ENCODE data around the gene ITGBL1.

The ITGBL1 gene

GRCh38 chr13:101556676-101557123, 104.2 kb downstream of the ITGBL1 start:
- DNase-seq (ENCODE audit: low read depth in 3 of 3) = no peak

GRCh38 chr13:101565317-101565716, 112.8 kb downstream of the ITGBL1 start:
- no peak for DNase-seq (ENCODE audit: low read depth in 3 of 3)

- DNase-seq (ENCODE audit: low read depth in 3 of 3) = no peak
These were observed 115.4 kb downstream of the ITGBL1 start for GRCh38 chr13:101567841-101568240.

- DNase-seq (ENCODE audit: low read depth in 3 of 3) = no peak
These were observed 117.3 kb downstream of the ITGBL1 start for GRCh38 chr13:101569807-101570206.

GRCh38 chr13:101570410-101570809, 117.9 kb downstream of the ITGBL1 start:
- DNase-seq (ENCODE audit: low read depth in 3 of 3) = no peak

- no peak for DNase-seq (ENCODE audit: low read depth in 3 of 3)
These were observed 120.0 kb downstream of the ITGBL1 start for GRCh38 chr13:101572456-101572855.

GRCh38 chr13:101575581-101575980, 123.1 kb downstream of the ITGBL1 start:
- no peak for DNase-seq (ENCODE audit: low read depth in 3 of 3)

GRCh38 chr13:101576455-101576854, 124.0 kb downstream of the ITGBL1 start:
- DNase-seq (ENCODE audit: low read depth in 3 of 3) = no peak

GRCh38 chr13:101576977-101577376, 124.5 kb downstream of the ITGBL1 start:
- no peak for DNase-seq (ENCODE audit: low read depth in 3 of 3)

- DNase-seq (ENCODE audit: low read depth in 3 of 3) = no peak
These were observed 126.9 kb downstream of the ITGBL1 start for GRCh38 chr13:101579281-101579802.

- DNase-seq (ENCODE audit: low read depth in 3 of 3) = no peak
These were observed 131.9 kb downstream of the ITGBL1 start for GRCh38 chr13:101584331-101584730.

- no peak for DNase-seq (ENCODE audit: low read depth in 3 of 3)
These were observed 138.0 kb downstream of the ITGBL1 start for GRCh38 chr13:101590479-101590878.

- no peak for DNase-seq (ENCODE audit: low read depth in 3 of 3)
These were observed 142.5 kb downstream of the ITGBL1 start for GRCh38 chr13:101594936-101595335.

- no peak for DNase-seq (ENCODE audit: low read depth in 3 of 3)
These were observed 144.3 kb downstream of the ITGBL1 start for GRCh38 chr13:101596803-101597202.

- no peak for DNase-seq (ENCODE audit: low read depth in 3 of 3)
These were observed 159.3 kb downstream of the ITGBL1 start for GRCh38 chr13:101611491-101612475.

- no peak for DNase-seq (ENCODE audit: low read depth in 3 of 3)
These were observed 160.3 kb downstream of the ITGBL1 start for GRCh38 chr13:101612735-101613134.

GRCh38 chr13:101614491-101614890, 162.0 kb downstream of the ITGBL1 start:
- DNase-seq (ENCODE audit: low read depth in 3 of 3) = no peak

GRCh38 chr13:101618440-101619187, 166.1 kb downstream of the ITGBL1 start:
- no peak for DNase-seq (ENCODE audit: low read depth in 3 of 3)

- no peak for DNase-seq (ENCODE audit: low read depth in 3 of 3)
These were observed 168.6 kb downstream of the ITGBL1 start for GRCh38 chr13:101621099-101621498.

- DNase-seq (ENCODE audit: low read depth in 3 of 3) = no peak
These were observed 171.2 kb downstream of the ITGBL1 start for GRCh38 chr13:101623470-101624209.

GRCh38 chr13:101624210-101624922, 171.9 kb downstream of the ITGBL1 start:
- no peak for DNase-seq (ENCODE audit: low read depth in 3 of 3)
